Suprapubic skin (tissue), 4 donors: ENCODE results near the gene OR4D9. TPM values are rescaled to one million over a fixed set of nuclear protein-coding genes. Genes with fewer than 3 reads are reported as not detected.

Experiments used
- DNase-seq, 2 donors: peaks; one replicate each; pipeline ENCODE4 v3.0.0-alpha.2; 2019; ENCODE audit warnings: low spot score in 2 of 2
- H3K27ac ChIP-seq: fragments of 200-600 bp; sonication (generic); one replicate; pipeline ENCODE4 v1.5.1; 2019
- H3K27me3 ChIP-seq: fragments of 200-600 bp; sonication (generic); one replicate; pipeline ENCODE4 v1.5.1; 2019
- H3K36me3 ChIP-seq: fragments of 200-600 bp; sonication (generic); one replicate; pipeline ENCODE4 v1.5.1; 2019
- H3K4me1 ChIP-seq: fragments of 200-600 bp; sonication (generic); one replicate; pipeline ENCODE4 v1.5.1; 2019
- H3K4me3 ChIP-seq: fragments of 200-600 bp; sonication (generic); one replicate; pipeline ENCODE4 v1.5.1; 2019; ENCODE audit warnings: mild to moderate bottlenecking
- H3K9me3 ChIP-seq: fragments of 200-600 bp; sonication (generic); one replicate; pipeline ENCODE4 v1.5.1; 2019
- CTCF ChIP-seq, 2 donors: fragments of 200-600 bp in 1 of 2; fragments of 450-650 bp in 1 of 2; sonication (generic) in 1 of 2; IDR thresholded peaks; one replicate each; pipeline ENCODE4 v1.5.1; 2016 to 2019; ENCODE audit warnings: antibody characterized with exemption in 2 of 2, mild to moderate bottlenecking in 1 of 2, moderate library complexity in 1 of 2
- EP300 ChIP-seq: sonication (generic); formaldehyde crosslinking; IDR thresholded peaks from one replicate; pipeline ENCODE4 v1.6.1; 2017; ENCODE audit warnings: antibody characterized with exemption
- POLR2A ChIP-seq, 2 donors: fragments of 450-650 bp; IDR thresholded peaks; one replicate each; pipeline ENCODE4 v1.6.1; 2017; ENCODE audit warnings: antibody characterized with exemption in 2 of 2, mild to moderate bottlenecking in 2 of 2, moderate library complexity in 2 of 2
- POLR2AphosphoS5 ChIP-seq, 3 donors: sonication (generic); formaldehyde crosslinking; IDR thresholded peaks; one replicate each; pipeline ENCODE4 v1.6.1; 2017; ENCODE audit warnings: antibody characterized with exemption in 3 of 3
- WGBS: methylation state at CpG from one replicate; pipeline ENCODE4 v1.1.5; 2018; 5-methylcytosine and 5-hydroxymethylcytosine counted together
- total RNA-seq, 4 donors: library from RNA; depleted of rRNA; stranded (reverse); fragments of >200 nt; gene quantifications; one replicate each; pipeline ENCODE4 v1.1.0, GENCODE V29; 2016

OR4D9 gene
- total RNA-seq, 4 donors from 2014 or later, result not detected

- WGBS, result 8% methylated on average over 30 of the region's 30 CpGs
- Histone ChIP-seq H3K4me1 (peaks cover 31% of the 10 kb centered on the region), H3K36me3 (no peaks in the 10 kb centered on the region), H3K27ac (peak overlapping the region; percentile 15), H3K4me3 (peak overlapping the region; percentile 38), H3K9me3 (no peaks in the 10 kb centered on the region), H3K27me3 (no peaks in the 10 kb centered on the region)
- TF ChIP-seq POLR2A (IDR thresholded peaks at IDR 0.05), result no peak
- no peak for TF ChIP-seq POLR2AphosphoS5 (IDR thresholded peaks at IDR 0.05)
- no peak for TF ChIP-seq CTCF (IDR thresholded peaks at IDR 0.05)
- TF ChIP-seq EP300, result no peak
- no peak for DNase-seq
Observed at GRCh38 chr11:59556115-59556916, 45.0 kb downstream of the OR4D9 start.

- no peaks in the 10 kb centered on the region for H3K27me3 ChIP-seq
- WGBS, result 30% methylated on average over 13 of the region's 13 CpGs
- H3K4me3 ChIP-seq, result peak overlapping the region; percentile 38
- no peaks in the 10 kb centered on the region for H3K36me3 ChIP-seq
- DNase-seq, result no peak
- TF ChIP-seq CTCF (IDR thresholded peaks at IDR 0.05) (no peak), POLR2AphosphoS5 (IDR thresholded peaks at IDR 0.05) (no peak), POLR2A (IDR thresholded peaks at IDR 0.05) (no peak), EP300 (no peak)
- H3K4me1 ChIP-seq, result peaks cover 33% of the 10 kb centered on the region
- H3K9me3 ChIP-seq, result no peaks in the 10 kb centered on the region
- peak overlapping the region; percentile 15 for H3K27ac ChIP-seq
Observed at GRCh38 chr11:59556917-59557348, 45.6 kb downstream of the OR4D9 start.

- Histone ChIP-seq H3K4me1 (peaks cover 31% of the 10 kb centered on the region), H3K9me3 (no peaks in the 10 kb centered on the region), H3K27me3 (no peaks in the 10 kb centered on the region), H3K4me3 (no peak overlapping the region), H3K36me3 (no peaks in the 10 kb centered on the region), H3K27ac (no peak overlapping the region)
- TF ChIP-seq POLR2AphosphoS5 (IDR thresholded peaks at IDR 0.05) (no peak), POLR2A (IDR thresholded peaks at IDR 0.05) (no peak), CTCF (IDR thresholded peaks at IDR 0.05) (no peak), EP300 (no peak)
- no peak for DNase-seq
- WGBS, result 67% methylated on average over 7 of the region's 7 CpGs
Observed at GRCh38 chr11:59558270-59558643, 46.9 kb downstream of the OR4D9 start.

GRCh38 chr11:59559886-59560285 is 48.5 kb downstream of the OR4D9 start:
- H3K27ac ChIP-seq, result peak overlapping the region; percentile 87
- DNase-seq, result no peak
- peak overlapping the region; percentile 65 for H3K4me3 ChIP-seq
- no peaks in the 10 kb centered on the region for H3K27me3 ChIP-seq
- TF ChIP-seq EP300 (no peak), POLR2A (IDR thresholded peaks at IDR 0.05) (no peak)
- no peaks in the 10 kb centered on the region for H3K36me3 ChIP-seq
- H3K9me3 ChIP-seq, result no peaks in the 10 kb centered on the region
- 54% methylated on average over 8 of the region's 8 CpGs for WGBS
- peaks cover 31% of the 10 kb centered on the region for H3K4me1 ChIP-seq

- Histone ChIP-seq H3K27me3 (no peaks in the 10 kb centered on the region), H3K36me3 (no peaks in the 10 kb centered on the region), H3K4me1 (peaks cover 32% of the 10 kb centered on the region), H3K27ac (peak overlapping the region; percentile 87), H3K4me3 (peak overlapping the region; percentile 65), H3K9me3 (no peaks in the 10 kb centered on the region)
- DNase-seq, result peak in 1 of 2 donors; percentile 74
- WGBS, result 2% methylated on average over 18 of the region's 18 CpGs
- TF ChIP-seq EP300 (no peak), POLR2A (IDR thresholded peaks at IDR 0.05) (no peak), POLR2AphosphoS5 (IDR thresholded peaks at IDR 0.05) (no peak), CTCF (IDR thresholded peaks at IDR 0.05) (no peak)
Observed at GRCh38 chr11:59560290-59560701, 49.0 kb downstream of the OR4D9 start.
